ENCODE results near the gene CBY2. TPM values are rescaled to one million over a fixed set of nuclear protein-coding genes. Genes with fewer than 3 reads are reported as not detected.
"Not testable (repeated sequence)": the region's sequence is repeated elsewhere in the genome, so short reads cannot be mapped to it uniquely, and the experiment has no call there.

CBY2 gene, protein sequence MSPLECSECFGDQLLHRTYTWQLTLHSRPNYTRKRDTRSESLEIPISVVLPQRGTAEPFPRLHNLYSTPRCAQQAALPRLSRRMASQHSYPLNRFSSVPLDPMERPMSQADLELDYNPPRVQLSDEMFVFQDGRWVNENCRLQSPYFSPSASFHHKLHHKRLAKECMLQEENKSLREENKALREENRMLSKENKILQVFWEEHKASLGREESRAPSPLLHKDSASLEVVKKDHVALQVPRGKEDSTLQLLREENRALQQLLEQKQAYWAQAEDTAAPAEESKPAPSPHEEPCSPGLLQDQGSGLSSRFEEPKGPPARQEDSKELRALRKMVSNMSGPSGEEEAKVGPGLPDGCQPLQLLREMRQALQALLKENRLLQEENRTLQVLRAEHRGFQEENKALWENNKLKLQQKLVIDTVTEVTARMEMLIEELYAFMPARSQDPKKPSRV
- not detected for polyA plus RNA-seq (2013)

DNA sequence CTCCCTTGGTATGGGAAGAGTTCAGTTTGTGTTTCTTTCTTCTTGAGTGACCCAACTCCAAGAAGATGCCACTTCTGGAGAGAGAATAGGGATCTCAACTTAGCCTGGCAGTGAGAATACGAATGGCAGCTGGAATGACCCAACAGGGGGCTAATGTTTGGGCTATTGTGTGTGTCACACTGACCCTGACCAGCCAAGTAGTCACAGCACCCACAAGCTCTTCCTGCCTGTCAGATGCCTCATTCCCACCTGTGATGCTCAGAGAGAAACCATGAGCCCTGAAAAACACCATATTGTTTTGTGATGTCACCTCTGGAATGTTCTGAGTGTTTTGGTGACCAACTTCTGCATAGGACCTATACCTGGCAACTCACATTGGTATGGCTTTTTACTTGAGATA, at the start of gene CBY2:
Gene CBY2, plus strand, starts transcription at position 233 of the 400 bp plus-strand sequence. Its CDS starts 71 bp downstream, at position 304.
- H3K36me3 ChIP-seq (ENCODE audit: control insufficient read depth in 4 of 4, insufficient read depth in 4 of 4, low read length in 3 of 4): no peaks in the 10 kb centered on the region
- H3K4me1 ChIP-seq (ENCODE audit: control extremely low read depth in 1 of 4, control insufficient read depth in 4 of 4, insufficient read depth in 4 of 4, low read length in 3 of 4): no peaks in the 10 kb centered on the region
- no peak within 1 kb of the TSS for H3K27ac ChIP-seq (ENCODE audit: insufficient read depth in 1 of 2, low read depth in 1 of 2, low read length in 2 of 2, poor library complexity in 1 of 2, severe bottlenecking in 2 of 2)
- ChIA-PET CTCF (no interaction called here), POLR2A (no interaction called here)
- no peak within 1 kb of the TSS for H3K4me3 ChIP-seq (ENCODE audit: control insufficient read depth in 1 of 7, extremely low read depth in 1 of 7, insufficient read depth in 4 of 7, low read depth in 2 of 7, low read length in 6 of 7)
- no peaks in the 10 kb centered on the region for H3K9me3 ChIP-seq (ENCODE audit: control extremely low read depth in 1 of 5, control insufficient read depth in 4 of 5, insufficient read depth in 2 of 5, low read depth in 1 of 5, low read length in 4 of 5)
- H3K27me3 ChIP-seq (replicated peaks in 2 of 5; ENCODE audit: control insufficient read depth in 4 of 5, insufficient read depth in 5 of 5, low read length in 4 of 5): peaks cover 0 to 2% (median 0%) of the 10 kb centered on the region in 5 experiments
- no peak for DNase-seq
- 100% methylated on average over 1 of the region's 1 CpG for WGBS (ENCODE audit: insufficient coverage)

DNA sequence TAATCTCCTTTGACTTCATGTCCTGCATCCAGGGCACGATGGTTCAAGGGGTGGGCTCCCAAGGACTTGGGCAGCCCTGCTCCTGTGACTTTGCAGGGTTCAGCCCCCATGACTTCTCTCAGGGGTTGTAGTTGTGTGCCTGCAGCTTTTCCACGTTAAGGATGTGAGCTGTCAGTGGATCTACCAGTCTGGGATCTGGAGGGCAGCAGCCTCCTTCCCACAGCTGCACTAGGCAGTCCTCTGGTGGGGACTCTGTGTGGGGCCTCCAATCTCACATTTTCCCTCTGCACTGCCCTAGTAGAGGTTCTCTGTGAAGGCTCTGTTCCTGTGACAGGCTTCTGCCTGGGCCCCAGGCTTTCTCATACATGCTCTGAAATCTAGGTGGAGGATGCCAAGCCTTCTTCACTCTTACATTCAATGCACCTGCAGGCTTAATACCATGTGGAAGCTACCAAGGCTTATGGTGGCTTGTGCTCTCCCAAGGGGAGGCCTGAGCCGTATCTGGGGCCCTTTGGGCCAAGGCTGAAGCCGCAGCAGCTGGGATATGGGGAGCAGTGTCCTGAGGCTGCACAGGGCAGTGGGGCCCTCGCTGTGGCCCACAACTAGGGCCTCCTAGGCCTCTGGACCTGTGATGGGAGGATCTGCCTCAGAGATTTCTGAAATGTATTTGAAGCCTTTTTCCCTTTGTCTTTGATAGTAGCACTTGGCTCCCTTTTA, 47.3 kb upstream of the CBY2 start:
- WGBS (ENCODE audit: insufficient coverage): 97% methylated on average over 4 of the region's 5 CpGs
- CTCF ChIA-PET: no interaction called here

DNA sequence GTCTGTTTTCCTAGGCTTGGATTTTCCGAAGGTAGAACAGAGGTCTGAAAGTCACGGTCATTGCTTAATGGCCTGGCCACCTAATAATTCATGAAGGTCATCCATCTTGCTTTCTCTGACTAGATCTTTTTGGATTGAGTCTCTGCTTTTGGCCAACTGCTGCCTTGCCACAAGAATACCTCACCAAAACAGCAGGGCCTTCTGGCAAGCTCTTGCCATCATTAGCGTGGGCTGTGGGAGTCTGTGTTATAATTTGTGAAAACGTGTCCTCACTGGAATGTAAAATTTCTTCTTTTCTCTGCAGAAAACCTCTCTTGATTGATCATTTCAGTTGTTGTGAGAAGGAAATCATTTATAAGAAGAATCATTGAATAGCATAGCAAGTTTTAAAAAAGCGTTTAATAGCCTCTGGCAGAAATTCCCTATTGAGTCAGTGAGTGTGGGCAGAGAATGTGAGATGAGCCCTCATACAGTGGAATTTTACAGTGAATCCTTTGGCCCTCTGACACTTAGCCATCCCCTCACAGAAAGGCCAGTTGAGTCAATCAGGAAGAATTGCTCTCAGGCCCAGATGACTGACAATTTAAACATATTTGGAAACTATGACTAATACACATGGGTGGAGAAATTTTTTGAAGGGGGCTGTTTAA, 43.4 kb upstream of the CBY2 start:
- Histone ChIP-seq H3K27me3 (replicated peaks in 2 of 5; ENCODE audit: control insufficient read depth in 4 of 5, insufficient read depth in 5 of 5, low read length in 4 of 5) (no peaks in the 10 kb centered on the region), H3K9me3 (ENCODE audit: control extremely low read depth in 1 of 5, control insufficient read depth in 4 of 5, insufficient read depth in 2 of 5, low read depth in 1 of 5, low read length in 4 of 5) (peaks cover 0 to 2% (median 0%) of the 10 kb centered on the region in 5 experiments), H3K36me3 (ENCODE audit: control insufficient read depth in 4 of 4, insufficient read depth in 4 of 4, low read length in 3 of 4) (no peaks in the 10 kb centered on the region), H3K4me3 (ENCODE audit: control insufficient read depth in 1 of 7, extremely low read depth in 1 of 7, insufficient read depth in 4 of 7, low read depth in 2 of 7, low read length in 6 of 7) (no peak overlapping the region), H3K4me1 (ENCODE audit: control extremely low read depth in 1 of 4, control insufficient read depth in 4 of 4, insufficient read depth in 4 of 4, low read length in 3 of 4) (no peaks in the 10 kb centered on the region), H3K27ac (ENCODE audit: insufficient read depth in 1 of 2, low read depth in 1 of 2, low read length in 2 of 2, poor library complexity in 1 of 2, severe bottlenecking in 2 of 2) (no peak overlapping the region)
- 96% methylated on average over 3 of the region's 5 CpGs for WGBS (ENCODE audit: insufficient coverage)
- no peak for DNase-seq
- CTCF ChIA-PET: no interaction called here
- POLR2A ChIA-PET: no interaction called here

More for the DNA sequence above, 47.3 kb upstream of the CBY2 start:
- no peak overlapping the region for H3K27ac ChIP-seq (ENCODE audit: insufficient read depth in 1 of 2, low read depth in 1 of 2, low read length in 2 of 2, poor library complexity in 1 of 2, severe bottlenecking in 2 of 2)
- no peak for DNase-seq
- no peaks in the 10 kb centered on the region for H3K9me3 ChIP-seq (ENCODE audit: control extremely low read depth in 1 of 5, control insufficient read depth in 4 of 5, insufficient read depth in 2 of 5, low read depth in 1 of 5, low read length in 4 of 5)
- H3K27me3 ChIP-seq (replicated peaks in 2 of 5; ENCODE audit: control insufficient read depth in 4 of 5, insufficient read depth in 5 of 5, low read length in 4 of 5): no peaks in the 10 kb centered on the region
- H3K4me1 ChIP-seq (ENCODE audit: control extremely low read depth in 1 of 4, control insufficient read depth in 4 of 4, insufficient read depth in 4 of 4, low read length in 3 of 4): no peaks in the 10 kb centered on the region
- POLR2A ChIA-PET: no interaction called here
- no peaks in the 10 kb centered on the region for H3K36me3 ChIP-seq (ENCODE audit: control insufficient read depth in 4 of 4, insufficient read depth in 4 of 4, low read length in 3 of 4)
- H3K4me3 ChIP-seq (ENCODE audit: control insufficient read depth in 1 of 7, extremely low read depth in 1 of 7, insufficient read depth in 4 of 7, low read depth in 2 of 7, low read length in 6 of 7): no peak overlapping the region

DNA sequence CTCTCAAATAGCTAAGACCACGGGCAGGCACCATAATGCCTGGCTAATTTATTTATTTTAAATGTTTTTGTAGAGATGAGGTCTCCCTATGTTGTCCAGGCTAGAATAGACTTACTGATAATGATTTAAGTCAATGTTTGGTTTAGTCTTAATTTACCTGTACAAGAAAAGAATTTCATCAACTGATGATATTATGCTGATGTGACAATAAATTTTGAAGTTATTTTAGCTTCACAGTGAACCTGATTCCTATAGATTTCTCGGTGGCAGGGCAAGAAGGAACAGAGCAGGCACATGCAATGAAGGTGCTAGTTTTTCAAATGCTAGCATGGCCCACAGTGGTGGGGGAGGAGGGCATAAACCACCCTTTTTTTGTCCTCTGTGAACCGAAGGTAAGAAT, 42.6 kb upstream of the CBY2 start:
- no peaks in the 10 kb centered on the region for H3K4me1 ChIP-seq (ENCODE audit: control extremely low read depth in 1 of 4, control insufficient read depth in 4 of 4, insufficient read depth in 4 of 4, low read length in 3 of 4)
- ChIA-PET CTCF (no interaction called here), POLR2A (no interaction called here)
- no peaks in the 10 kb centered on the region for H3K27me3 ChIP-seq (replicated peaks in 2 of 5; ENCODE audit: control insufficient read depth in 4 of 5, insufficient read depth in 5 of 5, low read length in 4 of 5)
- H3K9me3 ChIP-seq (ENCODE audit: control extremely low read depth in 1 of 5, control insufficient read depth in 4 of 5, insufficient read depth in 2 of 5, low read depth in 1 of 5, low read length in 4 of 5): peaks cover 0 to 2% (median 0%) of the 10 kb centered on the region in 5 experiments
- H3K36me3 ChIP-seq (ENCODE audit: control insufficient read depth in 4 of 4, insufficient read depth in 4 of 4, low read length in 3 of 4): no peaks in the 10 kb centered on the region
- no peak for DNase-seq
- no peak overlapping the region for H3K4me3 ChIP-seq (ENCODE audit: control insufficient read depth in 1 of 7, extremely low read depth in 1 of 7, insufficient read depth in 4 of 7, low read depth in 2 of 7, low read length in 6 of 7)
- 100% methylated on average over 1 of the region's 3 CpGs for WGBS (ENCODE audit: insufficient coverage)
- no peak overlapping the region for H3K27ac ChIP-seq (ENCODE audit: insufficient read depth in 1 of 2, low read depth in 1 of 2, low read length in 2 of 2, poor library complexity in 1 of 2, severe bottlenecking in 2 of 2)

DNA sequence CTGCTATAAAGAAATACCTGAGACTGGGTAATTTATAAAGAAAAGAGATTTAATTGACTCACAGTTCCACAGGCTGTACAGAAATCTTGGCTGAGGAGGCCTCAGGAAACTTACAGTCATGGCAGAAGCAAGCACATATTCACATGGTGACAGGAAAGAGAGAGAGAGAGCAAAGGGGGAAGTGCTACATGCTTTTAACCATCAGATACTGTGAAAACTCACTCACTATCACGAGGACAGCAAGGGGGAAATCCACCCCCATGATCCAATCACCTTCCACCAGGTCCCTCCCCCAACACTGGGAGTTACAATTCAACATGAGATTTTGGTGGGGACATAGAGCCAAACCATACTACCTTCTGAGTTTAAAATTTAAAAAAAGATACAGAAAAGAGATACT, 41.7 kb upstream of the CBY2 start:
- H3K27ac ChIP-seq (ENCODE audit: insufficient read depth in 1 of 2, low read depth in 1 of 2, low read length in 2 of 2, poor library complexity in 1 of 2, severe bottlenecking in 2 of 2); H3K9me3 ChIP-seq (ENCODE audit: control extremely low read depth in 1 of 5, control insufficient read depth in 4 of 5, insufficient read depth in 2 of 5, low read depth in 1 of 5, low read length in 4 of 5); H3K4me1 ChIP-seq (ENCODE audit: control extremely low read depth in 1 of 4, control insufficient read depth in 4 of 4, insufficient read depth in 4 of 4, low read length in 3 of 4); H3K27me3 ChIP-seq (replicated peaks in 2 of 5; ENCODE audit: control insufficient read depth in 4 of 5, insufficient read depth in 5 of 5, low read length in 4 of 5); POLR2A ChIA-PET; CTCF ChIA-PET; H3K36me3 ChIP-seq (ENCODE audit: control insufficient read depth in 4 of 4, insufficient read depth in 4 of 4, low read length in 3 of 4); H3K4me3 ChIP-seq (ENCODE audit: control insufficient read depth in 1 of 7, extremely low read depth in 1 of 7, insufficient read depth in 4 of 7, low read depth in 2 of 7, low read length in 6 of 7): not testable (repeated sequence)
- no CpG with 5 or more reads among the region's 1 CpG for WGBS (ENCODE audit: insufficient coverage)
- DNase-seq: peak in 2 of 3 donors; percentile 34 to 55

DNA sequence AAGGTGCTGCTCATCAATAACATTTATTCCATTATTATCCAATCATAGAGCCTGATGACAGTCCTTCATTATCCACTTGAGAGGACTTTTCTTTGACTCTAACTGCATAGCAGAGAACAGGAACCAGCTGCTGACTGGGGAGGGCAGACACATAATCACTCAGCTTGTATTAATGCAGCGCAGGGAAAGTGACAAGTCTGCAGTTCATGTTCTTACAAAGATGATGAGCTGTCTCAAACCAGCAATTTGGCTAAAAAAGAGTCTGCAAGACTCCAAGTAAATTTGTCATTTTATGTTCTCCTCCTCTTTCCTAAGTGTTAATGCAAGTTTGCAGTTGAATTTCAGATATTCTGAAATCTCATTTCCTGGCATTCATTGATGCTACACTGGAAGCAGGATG, 40.0 kb upstream of the CBY2 start:
- Histone ChIP-seq H3K27me3 (replicated peaks in 2 of 5; ENCODE audit: control insufficient read depth in 4 of 5, insufficient read depth in 5 of 5, low read length in 4 of 5) (no peaks in the 10 kb centered on the region), H3K27ac (ENCODE audit: insufficient read depth in 1 of 2, low read depth in 1 of 2, low read length in 2 of 2, poor library complexity in 1 of 2, severe bottlenecking in 2 of 2) (no peak overlapping the region), H3K36me3 (ENCODE audit: control insufficient read depth in 4 of 4, insufficient read depth in 4 of 4, low read length in 3 of 4) (no peaks in the 10 kb centered on the region), H3K9me3 (ENCODE audit: control extremely low read depth in 1 of 5, control insufficient read depth in 4 of 5, insufficient read depth in 2 of 5, low read depth in 1 of 5, low read length in 4 of 5) (peaks cover 0 to 2% (median 0%) of the 10 kb centered on the region in 5 experiments), H3K4me1 (ENCODE audit: control extremely low read depth in 1 of 4, control insufficient read depth in 4 of 4, insufficient read depth in 4 of 4, low read length in 3 of 4) (no peaks in the 10 kb centered on the region), H3K4me3 (ENCODE audit: control insufficient read depth in 1 of 7, extremely low read depth in 1 of 7, insufficient read depth in 4 of 7, low read depth in 2 of 7, low read length in 6 of 7) (no peak overlapping the region)
- ChIA-PET CTCF (no interaction called here), POLR2A (no interaction called here)
- whole genome bisulfite sequencing (ENCODE audit: insufficient coverage): 100% methylated on average over 1 of the region's 1 CpG
- DNase-seq: peak in 1 of 3 donors; percentile 2

DNA sequence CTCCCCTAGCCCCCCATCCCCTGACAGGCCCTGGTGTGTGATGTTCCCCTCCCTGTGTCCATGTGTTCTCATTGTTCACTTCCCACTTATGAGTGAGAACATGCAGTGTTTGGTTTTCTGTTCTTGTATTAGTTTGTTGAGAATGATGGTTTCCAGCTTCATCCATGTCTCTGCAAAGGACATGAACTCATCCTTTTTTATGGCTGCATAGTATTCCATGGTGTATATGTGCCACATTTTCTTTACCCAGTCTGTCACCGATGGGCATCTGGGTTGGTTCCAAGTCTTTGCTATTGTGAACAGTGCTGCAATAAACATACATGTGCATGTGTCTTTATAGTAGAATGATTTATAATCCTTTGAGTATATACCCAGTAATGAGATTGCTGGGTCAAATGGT, 39.2 kb upstream of the CBY2 start:
- CTCF ChIA-PET; H3K27ac ChIP-seq (ENCODE audit: insufficient read depth in 1 of 2, low read depth in 1 of 2, low read length in 2 of 2, poor library complexity in 1 of 2, severe bottlenecking in 2 of 2); H3K4me3 ChIP-seq (ENCODE audit: control insufficient read depth in 1 of 7, extremely low read depth in 1 of 7, insufficient read depth in 4 of 7, low read depth in 2 of 7, low read length in 6 of 7); POLR2A ChIA-PET; H3K36me3 ChIP-seq (ENCODE audit: control insufficient read depth in 4 of 4, insufficient read depth in 4 of 4, low read length in 3 of 4); H3K27me3 ChIP-seq (replicated peaks in 2 of 5; ENCODE audit: control insufficient read depth in 4 of 5, insufficient read depth in 5 of 5, low read length in 4 of 5); H3K4me1 ChIP-seq (ENCODE audit: control extremely low read depth in 1 of 4, control insufficient read depth in 4 of 4, insufficient read depth in 4 of 4, low read length in 3 of 4); H3K9me3 ChIP-seq (ENCODE audit: control extremely low read depth in 1 of 5, control insufficient read depth in 4 of 5, insufficient read depth in 2 of 5, low read depth in 1 of 5, low read length in 4 of 5); DNase-seq: not testable (repeated sequence)
- WGBS (ENCODE audit: insufficient coverage): no CpG with 5 or more reads among the region's 1 CpG
